ENCODE data around the gene ZC3H7B. TPM values are rescaled to one million over a fixed set of nuclear protein-coding genes. Genes with fewer than 3 reads are reported as not detected.

The ZC3H7B gene
- polyA plus RNA-seq, 1 donor (not counting 4 experiments of a cell fraction or from before 2014, with no cell fraction given): 24.2 TPM

- Histone ChIP-seq H3K79me2 (ENCODE audit: control insufficient read depth, insufficient read depth, low read length) (no peaks in the 10 kb centered on the region), H3K9ac (ENCODE audit: control insufficient read depth, extremely low read depth, insufficient read depth, low read length) (no peak overlapping the region), H2AFZ (ENCODE audit: control insufficient read depth, low read length) (no peak overlapping the region), H3K9me3 (ENCODE audit: control insufficient read depth, low read depth, low read length) (no peaks in the 10 kb centered on the region), H3K36me3 (ENCODE audit: control insufficient read depth in 2 of 2, extremely low read depth in 1 of 2, insufficient read depth in 2 of 2, low read length in 2 of 2) (no peaks in the 10 kb centered on the region), H3K4me2 (ENCODE audit: control insufficient read depth, extremely low read depth, insufficient read depth, low read depth, low read length) (no peak overlapping the region), H3K4me1 (ENCODE audit: control insufficient read depth, extremely low read depth, insufficient read depth, low read length) (peaks cover 13% of the 10 kb centered on the region), H3K4me3 (ENCODE audit: control insufficient read depth in 2 of 3, extremely low read depth in 1 of 3, insufficient read depth in 2 of 3, low read depth in 1 of 3, low read length in 3 of 3) (no peak overlapping the region), H3K27me3 (ENCODE audit: control insufficient read depth, extremely low read depth, insufficient read depth, low read length) (no peaks in the 10 kb centered on the region), H3K9me1 (ENCODE audit: control insufficient read depth, extremely low read depth, insufficient read depth, low read length) (no peaks in the 10 kb centered on the region), H3K27ac (ENCODE audit: control insufficient read depth, insufficient read depth, low read length) (no peak overlapping the region), H4K20me1 (ENCODE audit: control insufficient read depth, extremely low read depth, insufficient read depth, low read length) (no peaks in the 10 kb centered on the region)
- no peak for FAIRE-seq
- no peak for DNase-seq (ENCODE audit: low read depth, low spot score)
- dilution Hi-C loops (cut with MboI; ENCODE audit: extremely low pct_ligation_motif_present, low sequenced_read_pairs): no loop called here
- no peak for TF ChIP-seq EZH2 (IDR thresholded peaks at IDR 0.05; ENCODE audit: low read length)
- no peak for TF ChIP-seq CTCF (optimal IDR thresholded peaks at IDR 0.05 in 1 of 3, IDR thresholded peaks at IDR 0.05 in 1 of 3, conservative IDR thresholded peaks at IDR 0.05 in 1 of 3; ENCODE audit: extremely low read depth in 1 of 3, insufficient read depth in 2 of 3, low read length in 3 of 3)
Observed at GRCh38 chr22:41406410-41406809, 105.1 kb downstream of the ZC3H7B start.

GRCh38 chr22:41407433-41407832, 106.1 kb downstream of the ZC3H7B start:
- H3K9me3 ChIP-seq (ENCODE audit: control insufficient read depth, low read depth, low read length): no peaks in the 10 kb centered on the region
- no peak for DNase-seq (ENCODE audit: low read depth, low spot score)
- TF ChIP-seq EZH2 (IDR thresholded peaks at IDR 0.05; ENCODE audit: low read length) (no peak), CTCF (optimal IDR thresholded peaks at IDR 0.05 in 1 of 3, IDR thresholded peaks at IDR 0.05 in 1 of 3, conservative IDR thresholded peaks at IDR 0.05 in 1 of 3; ENCODE audit: extremely low read depth in 1 of 3, insufficient read depth in 2 of 3, low read length in 3 of 3) (no peak)
- no peaks in the 10 kb centered on the region for H3K79me2 ChIP-seq (ENCODE audit: control insufficient read depth, insufficient read depth, low read length)
- H3K4me2 ChIP-seq (ENCODE audit: control insufficient read depth, extremely low read depth, insufficient read depth, low read depth, low read length): no peak overlapping the region
- no peaks in the 10 kb centered on the region for H4K20me1 ChIP-seq (ENCODE audit: control insufficient read depth, extremely low read depth, insufficient read depth, low read length)
- dilution Hi-C loops (cut with MboI; ENCODE audit: extremely low pct_ligation_motif_present, low sequenced_read_pairs): no loop called here
- H3K4me3 ChIP-seq (ENCODE audit: control insufficient read depth in 2 of 3, extremely low read depth in 1 of 3, insufficient read depth in 2 of 3, low read depth in 1 of 3, low read length in 3 of 3): no peak overlapping the region
- H3K4me1 ChIP-seq (ENCODE audit: control insufficient read depth, extremely low read depth, insufficient read depth, low read length): peaks cover 4% of the 10 kb centered on the region
- H3K36me3 ChIP-seq (ENCODE audit: control insufficient read depth in 2 of 2, extremely low read depth in 1 of 2, insufficient read depth in 2 of 2, low read length in 2 of 2): no peaks in the 10 kb centered on the region
- no peaks in the 10 kb centered on the region for H3K9me1 ChIP-seq (ENCODE audit: control insufficient read depth, extremely low read depth, insufficient read depth, low read length)
- no peaks in the 10 kb centered on the region for H3K27me3 ChIP-seq (ENCODE audit: control insufficient read depth, extremely low read depth, insufficient read depth, low read length)
- no peak overlapping the region for H3K27ac ChIP-seq (ENCODE audit: control insufficient read depth, insufficient read depth, low read length)
- FAIRE-seq: no peak
- no peak overlapping the region for H2AFZ ChIP-seq (ENCODE audit: control insufficient read depth, low read length)
- no peak overlapping the region for H3K9ac ChIP-seq (ENCODE audit: control insufficient read depth, extremely low read depth, insufficient read depth, low read length)

Data from keratinocyte (primary cell).